Uterus (tissue), 2 donors: ENCODE measurements around the gene SPRN.

ENCODE experiments used
- POLR2A ChIP-seq, 2 donors: fragments of 450-650 bp; IDR thresholded peaks; one replicate each; pipeline ENCODE4 v1.6.1; 2016; ENCODE audit warnings: antibody characterized with exemption in 2 of 2, mild to moderate bottlenecking in 1 of 2, moderate library complexity in 1 of 2
- TF ChIP-seq, protein P1 (sequence below), 4 experiments: fragments of 200-600 bp in 2 of 4; fragments of 450-650 bp in 2 of 4; sonication (generic) in 2 of 4; IDR thresholded peaks; one replicate each; pipeline ENCODE4 v1.5.1; 2016 to 2019; ENCODE audit warnings: antibody characterized with exemption in 4 of 4, mild to moderate bottlenecking in 2 of 4, moderate library complexity in 1 of 4

GRCh38 chr10:133396035-133396624, 28.3 kb downstream of the SPRN start:
- TF ChIP-seq, protein P1, sequence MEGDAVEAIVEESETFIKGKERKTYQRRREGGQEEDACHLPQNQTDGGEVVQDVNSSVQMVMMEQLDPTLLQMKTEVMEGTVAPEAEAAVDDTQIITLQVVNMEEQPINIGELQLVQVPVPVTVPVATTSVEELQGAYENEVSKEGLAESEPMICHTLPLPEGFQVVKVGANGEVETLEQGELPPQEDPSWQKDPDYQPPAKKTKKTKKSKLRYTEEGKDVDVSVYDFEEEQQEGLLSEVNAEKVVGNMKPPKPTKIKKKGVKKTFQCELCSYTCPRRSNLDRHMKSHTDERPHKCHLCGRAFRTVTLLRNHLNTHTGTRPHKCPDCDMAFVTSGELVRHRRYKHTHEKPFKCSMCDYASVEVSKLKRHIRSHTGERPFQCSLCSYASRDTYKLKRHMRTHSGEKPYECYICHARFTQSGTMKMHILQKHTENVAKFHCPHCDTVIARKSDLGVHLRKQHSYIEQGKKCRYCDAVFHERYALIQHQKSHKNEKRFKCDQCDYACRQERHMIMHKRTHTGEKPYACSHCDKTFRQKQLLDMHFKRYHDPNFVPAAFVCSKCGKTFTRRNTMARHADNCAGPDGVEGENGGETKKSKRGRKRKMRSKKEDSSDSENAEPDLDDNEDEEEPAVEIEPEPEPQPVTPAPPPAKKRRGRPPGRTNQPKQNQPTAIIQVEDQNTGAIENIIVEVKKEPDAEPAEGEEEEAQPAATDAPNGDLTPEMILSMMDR (IDR thresholded peaks at IDR 0.05), result no peak
- TF ChIP-seq POLR2A (IDR thresholded peaks at IDR 0.05), result no peak
